ENCODE results near the gene RCC1.
"Not testable (repeated sequence)": the region's sequence is repeated elsewhere in the genome, so short reads cannot be mapped to it uniquely, and the experiment has no call there.

The RCC1 gene

GRCh38 chr1:28505406-28506187, at the start of gene RCC1:
Gene RCC1 (plus strand): TSS chr1:28506043. CDS start chr1:28529867, 23,824 bp downstream.
- DNase-seq (ENCODE audit: low spot score), result peak; percentile 97

GRCh38 chr1:28456078-28456477, 49.8 kb upstream of the RCC1 start:
- no peak for DNase-seq (ENCODE audit: low spot score)

GRCh38 chr1:28457678-28458077, 48.2 kb upstream of the RCC1 start:
- DNase-seq (ENCODE audit: low spot score), result no peak

- no peak for DNase-seq (ENCODE audit: low spot score)
Measured at GRCh38 chr1:28458237-28459228, 47.3 kb upstream of the RCC1 start.

- DNase-seq (ENCODE audit: low spot score), result no peak
Measured at GRCh38 chr1:28466226-28466778, 39.5 kb upstream of the RCC1 start.

- no peak for DNase-seq (ENCODE audit: low spot score)
Measured at GRCh38 chr1:28470146-28470545, 35.7 kb upstream of the RCC1 start.

GRCh38 chr1:28479497-28479896, 26.3 kb upstream of the RCC1 start:
- not testable (repeated sequence) for DNase-seq (ENCODE audit: low spot score)

GRCh38 chr1:28480308-28480707, 25.5 kb upstream of the RCC1 start:
- no peak for DNase-seq (ENCODE audit: low spot score)

- no peak for DNase-seq (ENCODE audit: low spot score)
Measured at GRCh38 chr1:28482138-28482537, 23.7 kb upstream of the RCC1 start.

GRCh38 chr1:28482702-28483101, 23.1 kb upstream of the RCC1 start:
- no peak for DNase-seq (ENCODE audit: low spot score)

GRCh38 chr1:28494737-28495136, 11.1 kb upstream of the RCC1 start:
- no peak for DNase-seq (ENCODE audit: low spot score)

- no peak for DNase-seq (ENCODE audit: low spot score)
Measured at GRCh38 chr1:28499553-28499952, 6.3 kb upstream of the RCC1 start.

GRCh38 chr1:28501925-28502324, 3.9 kb upstream of the RCC1 start:
- DNase-seq (ENCODE audit: low spot score), result no peak

GRCh38 chr1:28503117-28503516, 2.7 kb upstream of the RCC1 start:
- DNase-seq (ENCODE audit: low spot score), result no peak

GRCh38 chr1:28506907-28507246, 1.0 kb downstream of the RCC1 start:
- no peak for DNase-seq (ENCODE audit: low spot score)

- no peak for DNase-seq (ENCODE audit: low spot score)
Measured at GRCh38 chr1:28507247-28507645, 1.4 kb downstream of the RCC1 start.

- DNase-seq (ENCODE audit: low spot score), result no peak
Measured at GRCh38 chr1:28507646-28508434, 2.0 kb downstream of the RCC1 start.

- DNase-seq (ENCODE audit: low spot score), result no peak
Measured at GRCh38 chr1:28508435-28508754, 2.6 kb downstream of the RCC1 start.

GRCh38 chr1:28509705-28510272, 3.9 kb downstream of the RCC1 start:
- DNase-seq (ENCODE audit: low spot score), result no peak

GRCh38 chr1:28510273-28510969, 4.6 kb downstream of the RCC1 start:
- no peak for DNase-seq (ENCODE audit: low spot score)

- no peak for DNase-seq (ENCODE audit: low spot score)
Measured at GRCh38 chr1:28510970-28511440, 5.2 kb downstream of the RCC1 start.
